ENCODE data around the gene TSKU. TPM values are rescaled to one million over a fixed set of nuclear protein-coding genes. Genes with fewer than 3 reads are reported as not detected.

The TSKU gene
- total RNA-seq, 1 donor from 2014 or later, result 57.9 TPM

GRCh38 chr11:76753950-76754349 is 29.2 kb upstream of the TSKU start:
- no peak overlapping the region for H3K27ac ChIP-seq (ENCODE audit: low read depth, low read length)
- DNase-seq (ENCODE audit: low read depth) (no peak), FAIRE-seq (no peak)
- Mint-ChIP-seq H3K27ac (ENCODE audit: unreplicated experiment) (no peak overlapping the region), H3K27me3 (ENCODE audit: low read depth, unreplicated experiment) (peaks cover 33% of the 10 kb centered on the region), H3K9me3 (ENCODE audit: unreplicated experiment) (peaks cover 2% of the 10 kb centered on the region), H3K36me3 (ENCODE audit: low read depth, unreplicated experiment) (no peaks in the 10 kb centered on the region), H3K4me1 (ENCODE audit: low read depth, unreplicated experiment) (peaks cover 14% of the 10 kb centered on the region), H3K4me3 (ENCODE audit: unreplicated experiment) (no peak overlapping the region)
- H2AFZ ChIP-seq (ENCODE audit: low read depth, low read length), result no peak overlapping the region
- H3K4me3 ChIP-seq (ENCODE audit: insufficient read depth, low read depth, low read length), result no peak overlapping the region
- no peak overlapping the region for H3K4me2 ChIP-seq (ENCODE audit: low read length)
- H3K36me3 ChIP-seq (ENCODE audit: insufficient read depth, low read length), result no peaks in the 10 kb centered on the region
- no peak overlapping the region for H3K9ac ChIP-seq (ENCODE audit: low read length)
- H3K4me1 ChIP-seq (ENCODE audit: insufficient read depth, low read length), result peaks cover 12% of the 10 kb centered on the region
- H3K79me2 ChIP-seq (ENCODE audit: insufficient read depth, low read length), result no peaks in the 10 kb centered on the region
- no peak for TF ChIP-seq CTCF (IDR thresholded peaks at IDR 0.05; ENCODE audit: insufficient read depth, low read depth, low read length)
- TF ChIP-seq EZH2 (IDR thresholded peaks at IDR 0.05; ENCODE audit: insufficient read depth, low read length), result no peak
- no peaks in the 10 kb centered on the region for H3K9me3 ChIP-seq (ENCODE audit: insufficient read depth, low read depth, low read length)
- H3K27me3 ChIP-seq (ENCODE audit: insufficient read depth, low read length), result peaks cover 3% of the 10 kb centered on the region
- no peaks in the 10 kb centered on the region for H4K20me1 ChIP-seq (ENCODE audit: insufficient read depth, low read length)

- H3K27ac Mint-ChIP-seq (ENCODE audit: unreplicated experiment), result no peak overlapping the region
- peaks cover 2% of the 10 kb centered on the region for H3K9me3 Mint-ChIP-seq (ENCODE audit: unreplicated experiment)
- H3K4me1 ChIP-seq (ENCODE audit: insufficient read depth, low read length), result peaks cover 12% of the 10 kb centered on the region
- H3K36me3 Mint-ChIP-seq (ENCODE audit: low read depth, unreplicated experiment), result no peaks in the 10 kb centered on the region
- H3K79me2 ChIP-seq (ENCODE audit: insufficient read depth, low read length), result no peaks in the 10 kb centered on the region
- no peaks in the 10 kb centered on the region for H3K9me3 ChIP-seq (ENCODE audit: insufficient read depth, low read depth, low read length)
- H3K36me3 ChIP-seq (ENCODE audit: insufficient read depth, low read length), result no peaks in the 10 kb centered on the region
- H3K4me3 ChIP-seq (ENCODE audit: insufficient read depth, low read depth, low read length), result no peak overlapping the region
- no peak overlapping the region for H3K9ac ChIP-seq (ENCODE audit: low read length)
- peaks cover 38% of the 10 kb centered on the region for H3K27me3 Mint-ChIP-seq (ENCODE audit: low read depth, unreplicated experiment)
- H3K27me3 ChIP-seq (ENCODE audit: insufficient read depth, low read length), result peaks cover 3% of the 10 kb centered on the region
- H3K4me2 ChIP-seq (ENCODE audit: low read length), result no peak overlapping the region
- no peak overlapping the region for H3K4me3 Mint-ChIP-seq (ENCODE audit: unreplicated experiment)
- no peak overlapping the region for H3K27ac ChIP-seq (ENCODE audit: low read depth, low read length)
- no peaks in the 10 kb centered on the region for H4K20me1 ChIP-seq (ENCODE audit: insufficient read depth, low read length)
- TF ChIP-seq CTCF (IDR thresholded peaks at IDR 0.05; ENCODE audit: insufficient read depth, low read depth, low read length) (no peak), EZH2 (IDR thresholded peaks at IDR 0.05; ENCODE audit: insufficient read depth, low read length) (no peak)
- DNase-seq (ENCODE audit: low read depth) (no peak), FAIRE-seq (no peak)
- no peak overlapping the region for H2AFZ ChIP-seq (ENCODE audit: low read depth, low read length)
- peaks cover 14% of the 10 kb centered on the region for H3K4me1 Mint-ChIP-seq (ENCODE audit: low read depth, unreplicated experiment)
These were observed 26.8 kb upstream of the TSKU start for GRCh38 chr11:76756341-76756741.

GRCh38 chr11:76758311-76758710 is 24.8 kb upstream of the TSKU start:
- FAIRE-seq, result no peak
- no peak for TF ChIP-seq CTCF (IDR thresholded peaks at IDR 0.05; ENCODE audit: insufficient read depth, low read depth, low read length)
- TF ChIP-seq EZH2 (IDR thresholded peaks at IDR 0.05; ENCODE audit: insufficient read depth, low read length), result no peak
- no peaks in the 10 kb centered on the region for H3K36me3 Mint-ChIP-seq (ENCODE audit: low read depth, unreplicated experiment)

More at GRCh38 chr11:76758311-76758710, 24.8 kb upstream of the TSKU start:
- DNase-seq (ENCODE audit: low read depth), result no peak
- H3K27me3 ChIP-seq (ENCODE audit: insufficient read depth, low read length), result peaks cover 3% of the 10 kb centered on the region
- no peak overlapping the region for H3K4me3 ChIP-seq (ENCODE audit: insufficient read depth, low read depth, low read length)
- Mint-ChIP-seq H3K27ac (ENCODE audit: unreplicated experiment) (no peak overlapping the region), H3K27me3 (ENCODE audit: low read depth, unreplicated experiment) (peaks cover 34% of the 10 kb centered on the region), H3K9me3 (ENCODE audit: unreplicated experiment) (peaks cover 2% of the 10 kb centered on the region), H3K4me1 (ENCODE audit: low read depth, unreplicated experiment) (peaks cover 9% of the 10 kb centered on the region), H3K4me3 (ENCODE audit: unreplicated experiment) (no peak overlapping the region)
- no peaks in the 10 kb centered on the region for H3K36me3 ChIP-seq (ENCODE audit: insufficient read depth, low read length)
- no peak overlapping the region for H3K9ac ChIP-seq (ENCODE audit: low read length)
- no peaks in the 10 kb centered on the region for H3K79me2 ChIP-seq (ENCODE audit: insufficient read depth, low read length)
- H3K4me2 ChIP-seq (ENCODE audit: low read length), result no peak overlapping the region
- peaks cover 8% of the 10 kb centered on the region for H3K4me1 ChIP-seq (ENCODE audit: insufficient read depth, low read length)
- no peak overlapping the region for H2AFZ ChIP-seq (ENCODE audit: low read depth, low read length)
- H3K27ac ChIP-seq (ENCODE audit: low read depth, low read length), result no peak overlapping the region
- no peaks in the 10 kb centered on the region for H4K20me1 ChIP-seq (ENCODE audit: insufficient read depth, low read length)
- no peaks in the 10 kb centered on the region for H3K9me3 ChIP-seq (ENCODE audit: insufficient read depth, low read depth, low read length)
